H1 (cell line): ENCODE data around the gene CCDC117. TPM values are rescaled to one million over a fixed set of nuclear protein-coding genes. Genes with fewer than 3 reads are reported as not detected.

Experiments used
- ASH2L ChIP-seq: fragments of 200-600, 300-600 bp; sonication (generic); IDR thresholded peaks from one replicate; pipeline ENCODE4 v1.7.1; 2017; ENCODE audit warnings: low read length
- BRCA1 ChIP-seq: IDR thresholded peaks from 2 replicates; pipeline ENCODE4 v1.6.1; 2012; ENCODE audit warnings: low read depth, low read length, improper control_type of control experiment
- CBX8 ChIP-seq: fragments of 300-800, 300-1000 bp; sonication (generic); IDR thresholded peaks from 2 replicates; pipeline ENCODE4 v1.7.1; 2016; ENCODE audit warnings: low read depth, low read length, borderline replicate concordance
- CREB1 ChIP-seq: IDR thresholded peaks from 2 replicates; pipeline ENCODE4 v1.6.1; 2012; ENCODE audit warnings: inconsistent platforms
- CTCF ChIP-seq, 3 experiments: IDR thresholded peaks; 1 replicate in 2 of 3; 2 replicates in 1 of 3; pipeline versions ENCODE4 v1.5.1 to v1.6.1; 2011; ENCODE audit warnings: low read length in 3 of 3, mild to moderate bottlenecking in 3 of 3, inconsistent platforms in 2 of 3, low read depth in 1 of 3, moderate library complexity in 1 of 3; ENCODE audit not compliant: insufficient read depth in 1 of 3; ENCODE audit errors: control extremely low read depth in 1 of 3
- JUN ChIP-seq: IDR thresholded peaks from 2 replicates; pipeline ENCODE4 v1.6.1; 2011; ENCODE audit warnings: low read depth, mild to moderate bottlenecking, improper control_type of control experiment, low read length
- KDM4A ChIP-seq: IDR thresholded peaks from one replicate; pipeline ENCODE4 v1.7.1; 2012; ENCODE audit warnings: low read depth, mild to moderate bottlenecking, moderate library complexity, low read length, inconsistent platforms; ENCODE audit not compliant: severe bottlenecking
- PHF8 ChIP-seq: fragments of 200-600 bp; sonication (generic); conservative IDR thresholded peaks from 2 replicates; pipeline ENCODE4 v1.7.1; 2012; ENCODE audit warnings: low read depth, mild to moderate bottlenecking, inconsistent platforms, low read length, moderate library complexity
- POLR2A ChIP-seq, 2 experiments: IDR thresholded peaks; 1 replicate in 1 of 2; 2 replicates in 1 of 2; pipeline ENCODE4 v1.6.1; 2011; ENCODE audit warnings: low read depth in 2 of 2, low read length in 2 of 2, mild to moderate bottlenecking in 2 of 2; ENCODE audit errors: control extremely low read depth in 1 of 2
- TAF7 ChIP-seq: optimal IDR thresholded peaks from 2 replicates; pipeline ENCODE3; 2011; ENCODE audit warnings: low read depth, mild to moderate bottlenecking, inconsistent platforms, low read length, moderate library complexity, borderline replicate concordance
- polyA plus RNA-seq, 7 experiments: library from polyadenylated mRNA; depleted of rRNA in 3 of 7; stranded (reverse) in 5 of 7; unstranded in 2 of 7; fragments of >200 nt in 5 of 7; fragments of 200-250 nt in 2 of 7; gene quantifications; 1 replicate in 5 of 7; 2 replicates in 1 of 7; 4 replicates in 1 of 7; pipeline versions ENCODE4 v1.2.1 to v1.2.3, GENCODE V29; 2011 to 2013; ENCODE audit warnings: missing spikeins in 2 of 7, mixed read lengths in 2 of 7
- total RNA-seq: library from RNA; stranded (reverse); fragmentation: NEBNext Ultra II Directional; extraction: Animal tissue kit (Norgen Biotek cat#: 25700); gene quantifications from 2 replicates; pipeline ENCODE4 v1.2.1, GENCODE V29; 2021

The CCDC117 gene
- total and polyA plus RNA-seq, 2 of the 8 experiments (the other 6 are each of a cell fraction or from before 2014, with no cell fraction given): 9.1 to 43.1 TPM

- peak; percentile 86 for TF ChIP-seq PHF8
- TF ChIP-seq JUN: no peak
- TF ChIP-seq CBX8: no peak
- TF ChIP-seq KDM4A: peak; percentile 89
- peak in 1 of 2 experiments; percentile 82; a peak in 2 of 3 replicates for TF ChIP-seq POLR2A (IDR thresholded peaks at IDR 0.05; ENCODE audit: control extremely low read depth in 1 of 2, low read depth in 2 of 2, low read length in 2 of 2)
- peak; percentile 83 for TF ChIP-seq CREB1
- TF ChIP-seq CTCF (IDR thresholded peaks at IDR 0.05; ENCODE audit: control extremely low read depth in 1 of 3, insufficient read depth in 1 of 3, low read depth in 1 of 3, low read length in 3 of 3): peak in 2 of 3 experiments; percentile 8 to 43; a peak in 1 of 4 replicates
- TF ChIP-seq TAF7: peak; percentile 58
- peak; percentile 74 for TF ChIP-seq ASH2L
- TF ChIP-seq BRCA1: no peak
Measured at GRCh38 chr22:28772633-28773460, at the start of gene CCDC117 (continued).
